Upper lobe of left lung (tissue), 6 donors: ENCODE measurements around the gene PATJ. TPM values are rescaled to one million over a fixed set of nuclear protein-coding genes. Genes with fewer than 3 reads are reported as not detected.
"Not testable (repeated sequence)": the region's sequence is repeated elsewhere in the genome, so short reads cannot be mapped to it uniquely, and the experiment has no call there.

Experiments used
- ATAC-seq, 2 donors: fragments of 200-7000 bp; cut with Tn5 transposase; one replicate each; pipeline ENCODE4 v1.9.1; 2022; ENCODE audit warnings: mild to moderate bottlenecking in 2 of 2, moderate library complexity in 2 of 2; ENCODE audit not compliant: low FRiP score in 2 of 2
- DNase-seq, 2 donors: peaks; one replicate each; pipeline ENCODE4 v3.0.0-alpha.2; 2019 to 2020
- H3K27ac ChIP-seq, 4 donors: fragments of 200-600 bp; sonication (generic); one replicate each; pipeline ENCODE4 v1.5.1; 2016 to 2019
- H3K27me3 ChIP-seq, 4 donors: fragments of 200-600 bp; sonication (generic); one replicate each; pipeline ENCODE4 v1.5.1; 2017 to 2019
- H3K36me3 ChIP-seq, 4 donors: fragments of 200-600 bp; sonication (generic); one replicate each; pipeline ENCODE4 v1.5.1; 2016 to 2019
- H3K4me1 ChIP-seq, 4 donors: fragments of 200-600 bp; sonication (generic); one replicate each; pipeline ENCODE4 v1.5.1; 2018 to 2019
- H3K4me3 ChIP-seq, 4 donors: fragments of 200-600 bp; sonication (generic); one replicate each; pipeline ENCODE4 v1.5.1; 2017 to 2019; ENCODE audit warnings: mild to moderate bottlenecking in 2 of 4, moderate library complexity in 1 of 4
- H3K9me3 ChIP-seq, 4 donors: fragments of 200-600 bp; sonication (generic); one replicate each; pipeline ENCODE4 v1.5.1; 2018 to 2019
- CTCF ChIP-seq, 6 experiments: fragments of 450-650 bp in 4 of 6; fragments of 200-600 bp in 2 of 6; sonication (generic) in 2 of 6; IDR thresholded peaks; one replicate each; pipeline ENCODE4 v1.5.1; 2016 to 2019; ENCODE audit warnings: antibody characterized with exemption in 6 of 6
- EP300 ChIP-seq, 4 donors: sonication (generic); formaldehyde crosslinking; IDR thresholded peaks; one replicate each; pipeline ENCODE4 v1.5.1; 2017; ENCODE audit warnings: antibody characterized with exemption in 4 of 4, control low read depth in 2 of 4
- POLR2A ChIP-seq, 4 donors: fragments of 450-650 bp; IDR thresholded peaks; one replicate each; pipeline ENCODE4 v1.5.1; 2016 to 2017; ENCODE audit warnings: antibody characterized with exemption in 4 of 4, mild to moderate bottlenecking in 2 of 4
- POLR2AphosphoS5 ChIP-seq, 2 donors: sonication (generic); formaldehyde crosslinking; IDR thresholded peaks; one replicate each; pipeline ENCODE4 v1.5.1; 2017; ENCODE audit warnings: antibody characterized with exemption in 2 of 2
- WGBS, 2 donors: methylation state at CpG; one replicate each; pipeline ENCODE4 v1.1.5; 2017 to 2018; 5-methylcytosine and 5-hydroxymethylcytosine counted together
- total RNA-seq, 6 donors: library from RNA; depleted of rRNA in 4 of 6; stranded (reverse); fragments of >200 nt in 4 of 6; gene quantifications; one replicate each; pipeline versions ENCODE4 v1.1.0 to v1.2.1, GENCODE V29; 2016 to 2021
- donor health status: DM: no; HTN: no; CAD: no; lungs with moderate emphysema.
- donor health status: DM: no; HTN: yes; CAD: no; lungs with severe emphysema.

The PATJ gene
- total RNA-seq, 6 donors from 2014 or later = 37.1 to 217 (median 70.5) TPM

DNA sequence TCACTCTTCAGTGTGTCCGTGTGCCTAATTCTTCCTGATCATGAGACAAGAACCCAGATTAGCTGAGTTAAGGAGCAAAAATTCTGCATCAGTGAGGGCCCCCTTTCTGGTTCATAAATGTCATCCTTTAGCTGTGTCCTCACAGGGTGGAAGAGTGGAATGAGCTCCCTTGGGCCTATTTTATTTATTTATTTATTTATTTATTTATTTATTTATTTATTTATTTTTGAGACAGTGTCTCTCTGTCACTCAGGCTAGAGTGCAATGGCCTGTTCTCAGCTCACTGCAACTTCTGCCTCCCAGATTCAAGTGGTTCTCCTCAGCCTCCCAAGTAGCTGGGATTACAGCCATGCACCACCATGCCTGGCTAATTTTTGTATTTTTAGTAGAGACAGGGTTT lies 131.7 kb downstream of the PATJ start:
- Histone ChIP-seq H3K27ac (no peak overlapping the region), H3K4me3 (no peak overlapping the region), H3K36me3 (peaks cover 0 to 4% (median 0%) of the 10 kb centered on the region in 4 donors), H3K27me3 (no peaks in the 10 kb centered on the region), H3K9me3 (peaks cover 0 to 12% (median 2%) of the 10 kb centered on the region in 4 donors), H3K4me1 (no peaks in the 10 kb centered on the region)
- WGBS, 2 donors = 95 to 100% methylated on average over 1 of the region's 1 CpG
- TF ChIP-seq POLR2A (IDR thresholded peaks at IDR 0.05) (no peak), CTCF (IDR thresholded peaks at IDR 0.05) (no peak), POLR2AphosphoS5 (IDR thresholded peaks at IDR 0.05) (no peak), EP300 (IDR thresholded peaks at IDR 0.05) (no peak)
- no peak for ATAC-seq
- no peak for DNase-seq

- Histone ChIP-seq H3K4me3 (no peak overlapping the region), H3K9me3 (peaks cover 0 to 5% (median 2%) of the 10 kb centered on the region in 4 donors), H3K4me1 (no peaks in the 10 kb centered on the region), H3K36me3 (peaks cover 0 to 4% (median 0%) of the 10 kb centered on the region in 4 donors), H3K27me3 (no peaks in the 10 kb centered on the region), H3K27ac (no peak overlapping the region)
- 93 to 100% methylated on average over 2 of the region's 2 CpGs for WGBS, 2 donors
- DNase-seq (no peak), ATAC-seq (no peak)
- TF ChIP-seq EP300 (IDR thresholded peaks at IDR 0.05) (no peak), POLR2A (IDR thresholded peaks at IDR 0.05) (no peak), CTCF (IDR thresholded peaks at IDR 0.05) (no peak), POLR2AphosphoS5 (IDR thresholded peaks at IDR 0.05) (no peak)
Measured at GRCh38 chr1:61875198-61875597, 132.9 kb downstream of the PATJ start.

GRCh38 chr1:61879887-61880474 lies 137.7 kb downstream of the PATJ start:
- not testable (repeated sequence) for H3K4me3 ChIP-seq, H3K36me3 ChIP-seq, H3K4me1 ChIP-seq, ATAC-seq, DNase-seq, H3K9me3 ChIP-seq, H3K27me3 ChIP-seq, H3K27ac ChIP-seq
- WGBS, 2 donors = 92 to 97% methylated on average over 5 of the region's 5 CpGs

DNA sequence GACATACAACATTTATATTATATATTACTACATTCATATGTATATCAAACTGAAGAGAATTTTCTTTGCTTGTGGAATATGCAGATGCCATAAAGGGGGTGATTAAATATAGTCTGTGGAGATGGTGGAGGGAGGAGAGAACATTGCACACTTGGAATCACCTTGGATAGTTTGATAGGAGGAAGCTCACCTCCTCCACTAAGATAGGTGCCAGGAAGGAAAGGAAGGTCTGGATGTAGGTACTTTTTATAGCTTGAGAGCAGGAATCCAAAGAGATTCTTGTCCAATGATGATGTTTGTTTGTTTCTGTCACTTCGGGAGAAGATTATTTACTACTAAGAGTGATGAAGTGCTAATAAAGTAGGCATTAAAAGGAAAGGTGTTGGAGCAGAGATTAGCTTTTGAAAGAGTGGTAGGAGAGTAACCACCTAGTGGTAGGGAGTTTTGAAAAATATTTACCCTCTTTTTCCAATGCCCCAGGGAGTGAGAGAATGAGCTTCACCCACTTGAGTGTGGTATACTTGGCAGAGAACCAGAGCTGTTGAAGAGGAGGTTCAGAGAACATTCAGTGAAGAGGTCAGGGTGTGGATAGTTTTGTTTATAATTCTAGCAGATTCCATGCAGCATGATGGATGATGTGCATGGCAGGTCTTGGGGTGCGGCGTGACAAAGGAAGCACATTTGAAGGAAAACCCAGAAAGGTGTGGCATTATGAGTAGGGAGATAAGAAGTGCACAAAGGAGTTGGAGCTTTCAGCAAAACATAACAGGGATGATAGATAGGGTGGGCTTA lies 145.0 kb downstream of the PATJ start:
- WGBS, 2 donors = 47 to 49% methylated on average over 3 of the region's 3 CpGs
- peak; percentile 32 to 73 for ATAC-seq

More for the DNA sequence above, 145.0 kb downstream of the PATJ start:
- Histone ChIP-seq H3K36me3 (peaks cover 0 to 3% (median 1%) of the 10 kb centered on the region in 4 donors), H3K9me3 (no peaks in the 10 kb centered on the region), H3K4me3 (no peak overlapping the region), H3K4me1 (peaks cover 10 to 21% (median 13%) of the 10 kb centered on the region in 4 donors), H3K27ac (peak overlapping the region in 1 of 4 donors; percentile 2), H3K27me3 (no peaks in the 10 kb centered on the region)
- peak in 1 of 2 donors; percentile 44 for DNase-seq
- peak in 1 of 2 donors; percentile 4 for TF ChIP-seq POLR2AphosphoS5 (IDR thresholded peaks at IDR 0.05)
- TF ChIP-seq EP300 (IDR thresholded peaks at IDR 0.05) = peak in 1 of 4 donors; percentile 7
- TF ChIP-seq CTCF (IDR thresholded peaks at IDR 0.05) = peak in 2 of 6 experiments; percentile 10 to 31
- no peak for TF ChIP-seq POLR2A (IDR thresholded peaks at IDR 0.05)
